Coronary artery (tissue), 2 donors: ENCODE results near the gene RSBN1.

Source experiments
- DNase-seq: peaks from one replicate; pipeline ENCODE4 v3.0.0-alpha.2; 2017; ENCODE audit warnings: low spot score
- H3K27ac ChIP-seq, 2 donors: fragments of 200-600 bp; sonication (generic); one replicate each; pipeline ENCODE4 v1.5.1; 2016 to 2019
- H3K4me3 ChIP-seq: fragments of 200-600 bp; sonication (generic); 2 replicates; pipeline ENCODE4 v1.5.1; 2016; ENCODE audit warnings: mild to moderate bottlenecking, moderate library complexity
- CTCF ChIP-seq: fragments of 200-600 bp; sonication (generic); IDR thresholded peaks from one replicate; pipeline ENCODE4 v1.5.1; 2019; ENCODE audit warnings: antibody characterized with exemption

The RSBN1 gene

GRCh38 chr1:113812661-113813135 is 422 bp upstream of the RSBN1 start:
- Histone ChIP-seq H3K4me3 (peak overlapping the region; percentile 92), H3K27ac (peak overlapping the region; percentile 73 to 98)
- no peak for TF ChIP-seq CTCF
- no peak for DNase-seq

DNA sequence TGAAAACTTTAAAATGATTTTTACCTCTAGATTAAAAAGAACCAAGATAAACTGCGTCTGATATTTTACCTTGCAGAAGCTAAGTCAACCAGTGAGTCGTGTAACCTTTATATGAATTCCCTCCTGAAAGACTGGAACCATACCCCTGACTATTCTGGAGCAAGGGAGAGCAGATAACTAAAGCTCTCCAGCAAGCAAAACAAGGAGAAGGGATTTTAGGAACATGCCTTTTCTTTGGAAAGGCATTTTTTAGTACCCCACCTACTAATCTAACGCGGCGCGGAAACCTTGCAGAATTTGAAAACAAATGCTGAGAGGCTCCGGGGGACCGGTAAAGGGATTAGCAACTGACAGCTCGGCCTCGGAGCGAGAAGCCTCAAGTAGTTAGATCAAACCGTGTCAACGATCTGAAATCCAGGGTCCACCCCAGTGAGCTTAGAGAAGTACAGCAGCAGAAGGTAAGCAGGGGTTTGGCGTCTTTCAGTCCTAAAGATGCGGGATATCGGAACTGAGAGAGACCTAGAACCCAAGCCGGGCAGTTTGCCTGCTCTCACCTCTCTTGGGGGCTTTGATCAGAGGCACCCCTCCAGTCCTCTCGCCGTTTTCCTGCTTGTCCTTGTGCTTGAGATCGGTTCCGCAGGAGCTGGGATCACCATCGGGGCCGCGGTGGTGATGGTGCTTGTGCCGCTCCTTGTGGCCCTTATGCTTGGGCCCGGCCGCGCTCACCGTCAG is 954 bp downstream of the RSBN1 start:
- DNase-seq: no peak
- no peak for TF ChIP-seq CTCF
- H3K4me3 ChIP-seq: peak overlapping the region; percentile 92
- peak overlapping the region; percentile 98 to 99 for H3K27ac ChIP-seq

GRCh38 chr1:113809670-113810602 is 2.3 kb downstream of the RSBN1 start:
- TF ChIP-seq CTCF: no peak
- DNase-seq: no peak
- H3K27ac ChIP-seq: no peak overlapping the region
- peak overlapping the region; percentile 92 for H3K4me3 ChIP-seq

DNA sequence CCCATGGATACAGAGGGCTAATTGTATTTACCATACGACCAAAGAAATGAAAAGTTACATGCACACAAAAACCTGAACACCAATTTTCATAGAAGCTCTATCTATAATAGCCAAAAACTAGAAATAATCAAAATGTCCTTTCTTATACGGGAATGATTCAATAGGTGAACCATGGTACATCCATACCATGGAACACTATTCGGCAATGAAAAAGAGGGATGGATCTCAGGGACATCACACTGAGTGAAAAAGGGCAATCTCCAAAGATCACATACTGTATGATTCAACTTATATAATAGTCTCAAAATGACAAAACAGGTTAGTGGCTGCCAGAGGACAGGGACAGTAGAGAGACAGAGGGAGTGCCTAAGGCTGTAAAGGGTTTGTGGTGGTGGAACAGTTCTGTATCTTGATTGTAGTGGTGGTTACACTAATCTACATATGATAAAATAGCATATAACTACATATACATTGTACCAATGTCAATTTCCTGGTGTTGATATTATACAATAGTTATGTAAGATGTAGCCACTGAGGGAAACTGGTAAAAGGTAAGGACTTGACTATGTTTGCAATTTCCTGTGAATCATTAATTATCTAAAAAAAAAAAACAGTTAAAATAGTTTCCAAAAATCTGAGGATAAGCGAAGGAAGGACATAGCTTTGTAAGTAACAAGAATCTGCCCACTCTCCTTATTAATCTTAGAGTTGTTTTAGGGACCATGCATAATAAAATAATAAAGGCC is 3.7 kb downstream of the RSBN1 start:
- TF ChIP-seq CTCF: no peak
- no peak for DNase-seq
- H3K27ac ChIP-seq: no peak overlapping the region
- H3K4me3 ChIP-seq: peak overlapping the region; percentile 17

- DNase-seq: no peak
- no peak overlapping the region for H3K4me3 ChIP-seq
- TF ChIP-seq CTCF: no peak
- H3K27ac ChIP-seq: no peak overlapping the region
These were observed 6.6 kb downstream of the RSBN1 start for GRCh38 chr1:113805639-113806038.

- no peak for DNase-seq
- TF ChIP-seq CTCF: no peak
- no peak overlapping the region for H3K27ac ChIP-seq
- H3K4me3 ChIP-seq: peak overlapping the region; percentile 3
These were observed 7.1 kb downstream of the RSBN1 start for GRCh38 chr1:113805256-113805531.
